ENCODE results near the gene CTNNA3.

DNA sequence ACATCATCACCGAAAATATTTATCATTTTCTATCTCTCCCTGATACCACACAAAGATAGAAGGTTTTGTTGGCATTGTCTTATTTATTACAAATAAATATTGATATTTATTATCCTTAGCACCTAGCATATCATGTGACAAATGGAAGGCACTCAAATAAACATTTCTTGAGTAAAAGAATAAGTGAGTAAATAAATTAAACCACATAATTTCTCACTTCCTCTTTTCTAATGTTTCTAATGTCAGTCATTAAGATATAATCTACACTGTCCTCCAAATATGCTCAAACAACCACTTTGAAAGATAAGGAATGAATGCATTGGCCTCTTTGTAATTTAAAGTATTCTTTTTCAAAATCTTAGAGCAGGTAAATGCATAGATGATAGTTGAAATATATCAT, 1797.9 kb downstream of the CTNNA3 start:
- TF ChIP-seq, protein P1, sequence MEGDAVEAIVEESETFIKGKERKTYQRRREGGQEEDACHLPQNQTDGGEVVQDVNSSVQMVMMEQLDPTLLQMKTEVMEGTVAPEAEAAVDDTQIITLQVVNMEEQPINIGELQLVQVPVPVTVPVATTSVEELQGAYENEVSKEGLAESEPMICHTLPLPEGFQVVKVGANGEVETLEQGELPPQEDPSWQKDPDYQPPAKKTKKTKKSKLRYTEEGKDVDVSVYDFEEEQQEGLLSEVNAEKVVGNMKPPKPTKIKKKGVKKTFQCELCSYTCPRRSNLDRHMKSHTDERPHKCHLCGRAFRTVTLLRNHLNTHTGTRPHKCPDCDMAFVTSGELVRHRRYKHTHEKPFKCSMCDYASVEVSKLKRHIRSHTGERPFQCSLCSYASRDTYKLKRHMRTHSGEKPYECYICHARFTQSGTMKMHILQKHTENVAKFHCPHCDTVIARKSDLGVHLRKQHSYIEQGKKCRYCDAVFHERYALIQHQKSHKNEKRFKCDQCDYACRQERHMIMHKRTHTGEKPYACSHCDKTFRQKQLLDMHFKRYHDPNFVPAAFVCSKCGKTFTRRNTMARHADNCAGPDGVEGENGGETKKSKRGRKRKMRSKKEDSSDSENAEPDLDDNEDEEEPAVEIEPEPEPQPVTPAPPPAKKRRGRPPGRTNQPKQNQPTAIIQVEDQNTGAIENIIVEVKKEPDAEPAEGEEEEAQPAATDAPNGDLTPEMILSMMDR (IDR thresholded peaks at IDR 0.05), result no peak
- TF ChIP-seq POLR2A (IDR thresholded peaks at IDR 0.05), result no peak

Data from uterus (tissue), 2 donors.